A549 treated with dexamethasone at 1 μM for 4 hours (cell line): ENCODE measurements around the gene RAD23B. TPM values are rescaled to one million over a fixed set of nuclear protein-coding genes. Genes with fewer than 3 reads are reported as not detected.

Experiments used
- total RNA-seq: library from RNA; stranded (reverse); fragments of 200-300 nt; extraction: Qiagen RNA extraction; gene quantifications from 5 replicates; pipeline ENCODE4 v1.2.3, GENCODE V29; 2022

RAD23B gene
- total RNA-seq = 87.4 to 136 TPM (median 129 TPM) in 5 replicates

DNA sequence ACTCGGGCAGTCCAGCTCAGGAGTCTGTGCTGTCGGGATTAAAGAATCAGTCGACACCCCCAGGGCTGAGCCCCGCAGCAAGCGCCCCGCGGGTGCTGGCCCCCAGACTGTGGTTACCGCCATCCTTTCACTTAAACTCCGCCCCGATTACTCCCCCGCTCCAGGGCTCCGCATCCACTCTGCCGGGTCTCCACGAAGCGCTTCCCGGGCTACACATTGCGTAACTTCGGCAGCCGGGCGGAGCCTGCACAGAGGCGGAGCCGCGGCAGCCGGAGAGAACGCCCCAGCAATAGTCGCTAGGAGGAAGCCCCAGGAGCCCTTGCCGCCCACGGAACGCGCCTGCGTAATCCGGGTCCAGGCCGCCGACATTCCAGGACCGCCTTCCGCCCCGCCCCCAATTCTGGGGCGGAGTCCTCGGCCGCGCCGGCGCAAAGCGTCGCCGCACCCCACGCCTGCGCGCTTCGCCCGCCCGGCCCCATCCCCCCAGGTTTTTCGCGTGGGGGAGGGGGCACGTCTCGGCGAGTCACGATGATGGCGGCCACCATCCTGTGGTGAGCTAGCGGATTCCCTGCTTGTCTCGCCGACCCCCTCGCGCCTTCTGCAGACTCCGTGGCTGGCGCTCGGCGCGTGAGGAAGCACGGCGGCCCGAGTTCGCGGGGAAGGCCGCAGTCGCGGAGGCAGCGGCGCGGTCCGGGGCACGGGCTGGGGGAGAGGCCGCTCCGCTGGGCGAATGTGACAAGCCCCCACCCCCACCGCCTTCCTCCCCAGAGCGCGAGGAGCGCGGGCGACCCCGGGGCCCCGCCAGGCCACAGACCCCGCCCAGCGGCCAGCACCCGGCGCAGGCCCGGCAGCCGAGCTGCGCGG is at the start of gene RAD23B:
Gene RAD23B, plus strand, starts transcription at position 521 of the 864 bp plus-strand sequence. CDS start 351 bp downstream, outside the sequence.

Other genes starting within 250 kb of the RAD23B start
- 33.8 to 39.6 TPM (median 38.3 TPM) in 5 replicates for gene KLF4, start 206.5 kb downstream of the RAD23B start, total RNA-seq